Epithelial cell of proximal tubule (primary cell): ENCODE measurements around the gene KREMEN1. TPM values are rescaled to one million over a fixed set of nuclear protein-coding genes. Genes with fewer than 3 reads are reported as not detected.

Experiments
- DNase-seq: peaks from one replicate; pipeline ENCODE4 v3.0.0-alpha.2; 2011; ENCODE audit warnings: low read depth
- H3K4me3 ChIP-seq: 2 replicates; pipeline ENCODE4 v1.5.1; 2011; ENCODE audit warnings: low read depth, mild to moderate bottlenecking, low read length
- CTCF ChIP-seq: conservative IDR thresholded peaks from 2 replicates; pipeline ENCODE4 v1.5.1; 2012; ENCODE audit warnings: low read depth, mild to moderate bottlenecking, low read length
- total RNA-seq: library from RNA; depleted of rRNA; stranded (reverse); fragments of >200 nt; gene quantifications from 2 replicates; pipeline ENCODE4 v1.2.3, GENCODE V29; 2015

Gene KREMEN1
- total RNA-seq, 1 donor from 2014 or later: 10.8 TPM

- no peak overlapping the region for H3K4me3 ChIP-seq
- no peak for DNase-seq
These were observed 67.3 kb downstream of the KREMEN1 start for GRCh38 chr22:29139965-29140782.

GRCh38 chr22:29141078-29141688 is 68.3 kb downstream of the KREMEN1 start:
- H3K4me3 ChIP-seq: no peak overlapping the region
- DNase-seq: no peak
- TF ChIP-seq CTCF: no peak

More at GRCh38 chr22:29139965-29140782, 67.3 kb downstream of the KREMEN1 start:
- no peak for TF ChIP-seq CTCF

GRCh38 chr22:29142116-29142515 is 69.3 kb downstream of the KREMEN1 start:
- no peak for TF ChIP-seq CTCF
- H3K4me3 ChIP-seq: no peak overlapping the region
- no peak for DNase-seq

- TF ChIP-seq CTCF: no peak
- DNase-seq: no peak
- no peak overlapping the region for H3K4me3 ChIP-seq
These were observed 71.3 kb downstream of the KREMEN1 start for GRCh38 chr22:29143941-29144785.

GRCh38 chr22:29144786-29145160 is 71.9 kb downstream of the KREMEN1 start:
- H3K4me3 ChIP-seq: no peak overlapping the region
- DNase-seq: no peak
- no peak for TF ChIP-seq CTCF

- H3K4me3 ChIP-seq: no peak overlapping the region
- DNase-seq: no peak
- TF ChIP-seq CTCF: no peak
These were observed 72.7 kb downstream of the KREMEN1 start for GRCh38 chr22:29145321-29146072.
